GM13977 (cell line): ENCODE data around the gene TGFBI.

Experiments
- DNase-seq: peaks from one replicate; pipeline ENCODE4 v3.0.0; 2012; ENCODE audit warnings: low spot score
- CTCF ChIP-seq: IDR thresholded peaks from 2 replicates; pipeline ENCODE4 v1.5.1; 2012; ENCODE audit warnings: mild to moderate bottlenecking, control low read depth; ENCODE audit not compliant: insufficient read depth; ENCODE audit errors: extremely low read depth, missing control alignments
- in situ Hi-C: fragments of 300-500 bp; cut with MboI; formaldehyde crosslinking; loops from one replicate; pipeline ENCODE4 v1.12.0; 2022; ENCODE audit warnings: low sequenced_read_pairs, low pct_unique_long_range_greater_than_20kb, mixed read lengths, inconsistent platforms; ENCODE audit not compliant: unreplicated experiment

Gene TGFBI

GRCh38 chr5:136046246-136046645 is 17.5 kb downstream of the TGFBI start:
- in situ Hi-C loops = no loop called here
- DNase-seq = no peak
- TF ChIP-seq CTCF = no peak

- TF ChIP-seq CTCF = no peak
- in situ Hi-C loops = no loop called here
- no peak for DNase-seq
These were observed 19.1 kb downstream of the TGFBI start for GRCh38 chr5:136047858-136048257.

GRCh38 chr5:136048966-136049365 is 20.2 kb downstream of the TGFBI start:
- DNase-seq = no peak
- in situ Hi-C loops = no loop called here
- no peak for TF ChIP-seq CTCF

- no peak for TF ChIP-seq CTCF
These were observed 22.9 kb downstream of the TGFBI start for GRCh38 chr5:136051486-136052220.

GRCh38 chr5:136052692-136053335 is 24.0 kb downstream of the TGFBI start:
- no peak for DNase-seq
- in situ Hi-C loops = no loop called here
- no peak for TF ChIP-seq CTCF

More at GRCh38 chr5:136051486-136052220, 22.9 kb downstream of the TGFBI start:
- in situ Hi-C loops = no loop called here
- no peak for DNase-seq

GRCh38 chr5:136053336-136054141 is 24.8 kb downstream of the TGFBI start:
- TF ChIP-seq CTCF = no peak
- no peak for DNase-seq
- in situ Hi-C loops = no loop called here
